Measurements from ENCODE around the gene CRYBG1.

Gene CRYBG1

DNA sequence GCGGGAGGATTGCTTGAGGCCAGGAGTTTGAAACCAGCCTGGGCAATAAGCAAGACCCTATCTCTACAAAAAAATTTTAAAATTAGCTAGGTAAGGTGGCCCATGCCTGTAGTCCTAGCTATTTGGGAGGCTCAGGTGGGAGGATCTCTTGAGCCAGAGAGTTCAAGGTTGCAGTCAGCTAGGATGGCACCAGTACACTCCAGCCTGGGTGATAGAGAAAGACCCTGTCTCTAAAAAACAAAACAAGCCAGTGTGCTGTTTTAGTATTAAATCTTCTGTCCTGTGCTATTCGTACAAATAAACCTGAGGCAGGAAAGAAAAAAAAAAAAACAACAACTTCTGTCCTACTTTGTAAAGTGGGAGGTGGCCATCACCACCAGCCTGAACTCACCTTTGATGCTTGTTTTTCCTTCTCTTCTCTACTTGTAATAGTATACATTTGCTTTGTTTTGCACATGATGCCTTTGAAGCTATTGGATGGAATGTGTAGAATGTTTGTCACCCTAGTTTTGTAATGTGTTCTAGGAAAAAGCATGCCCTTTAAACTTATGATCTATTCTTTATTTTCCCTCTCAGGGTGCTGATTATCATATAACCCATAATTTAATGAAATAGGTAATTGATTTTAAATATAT lies 102.5 kb downstream of the CRYBG1 start:
- no peak for DNase-seq

DNA sequence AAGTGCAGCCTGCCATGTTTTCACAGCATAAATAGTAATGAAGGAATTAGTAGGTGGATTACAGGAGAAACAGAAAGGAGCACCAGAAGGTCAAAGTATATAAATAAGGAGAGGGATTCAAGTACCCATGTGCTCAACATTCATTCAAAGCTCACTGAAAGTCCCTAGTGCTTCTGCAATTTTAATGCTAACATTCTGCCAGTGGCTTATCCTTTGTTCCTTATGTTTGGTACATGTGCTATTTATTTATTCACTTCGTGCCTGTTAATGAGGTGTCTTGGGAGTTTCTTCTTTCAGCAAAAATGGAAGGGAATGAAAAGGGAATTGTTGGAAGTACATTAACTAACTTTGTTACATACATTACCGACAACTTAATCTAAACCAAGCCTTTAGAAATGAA lies 105.7 kb downstream of the CRYBG1 start:
- DNase-seq, result no peak

DNA sequence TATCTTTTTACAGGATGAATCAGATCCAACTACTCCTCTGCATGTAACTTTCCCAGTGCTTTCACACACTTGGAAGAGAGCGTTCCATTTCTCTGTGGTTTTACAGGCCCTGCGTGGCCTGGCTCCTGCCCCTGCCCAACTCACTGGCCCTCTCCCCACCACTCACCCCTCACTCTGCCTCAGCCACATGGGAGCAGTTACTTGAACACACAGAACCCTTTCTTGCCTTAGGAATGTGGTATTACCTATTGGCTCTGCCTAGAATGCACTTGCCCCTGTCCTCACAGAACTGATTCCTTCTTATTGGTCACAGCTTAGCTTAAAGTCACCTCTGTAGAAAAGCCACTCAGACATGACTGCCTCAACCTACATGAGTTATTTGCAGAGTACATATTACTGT lies 108.4 kb downstream of the CRYBG1 start:
- no peak for DNase-seq

DNA sequence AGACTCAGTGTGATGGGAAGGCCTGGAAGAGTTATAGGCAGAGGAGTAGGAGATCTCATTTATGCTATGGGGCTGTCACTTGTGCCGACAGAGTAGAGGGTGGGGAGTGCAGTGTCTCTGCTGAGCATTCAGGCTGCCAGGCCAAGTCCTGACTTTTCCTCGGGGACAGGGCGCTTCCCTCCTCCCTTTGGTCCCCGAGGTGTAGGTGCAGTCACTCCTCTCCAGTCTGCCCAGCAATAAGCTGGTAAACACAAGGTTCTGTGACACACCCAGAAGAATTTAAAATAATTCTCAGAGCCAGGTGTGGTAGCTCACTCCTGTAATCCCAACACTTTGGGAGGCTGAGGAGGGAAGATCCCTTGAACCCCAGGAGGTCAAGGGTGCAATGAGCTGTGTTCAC lies 109.4 kb downstream of the CRYBG1 start:
- no peak for DNase-seq

DNA sequence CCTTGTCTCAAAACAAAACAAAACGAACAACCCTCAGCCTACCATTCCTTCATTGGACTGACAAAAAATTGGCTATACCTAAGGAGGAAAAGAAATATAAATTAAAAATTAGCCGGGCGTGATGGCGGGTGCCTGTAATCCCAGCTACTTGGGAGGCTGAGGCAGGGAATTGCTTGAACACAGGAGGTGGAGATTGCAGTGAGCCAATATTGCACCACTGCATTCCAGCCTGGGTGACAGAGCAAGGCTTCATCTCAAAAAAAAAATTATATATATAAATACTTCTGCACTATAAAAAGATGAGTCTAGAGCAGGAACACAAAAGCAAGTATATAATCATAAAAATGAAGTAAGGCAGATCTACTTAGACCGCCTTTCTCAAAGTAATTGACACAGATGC lies 109.8 kb downstream of the CRYBG1 start:
- no peak for DNase-seq

DNA sequence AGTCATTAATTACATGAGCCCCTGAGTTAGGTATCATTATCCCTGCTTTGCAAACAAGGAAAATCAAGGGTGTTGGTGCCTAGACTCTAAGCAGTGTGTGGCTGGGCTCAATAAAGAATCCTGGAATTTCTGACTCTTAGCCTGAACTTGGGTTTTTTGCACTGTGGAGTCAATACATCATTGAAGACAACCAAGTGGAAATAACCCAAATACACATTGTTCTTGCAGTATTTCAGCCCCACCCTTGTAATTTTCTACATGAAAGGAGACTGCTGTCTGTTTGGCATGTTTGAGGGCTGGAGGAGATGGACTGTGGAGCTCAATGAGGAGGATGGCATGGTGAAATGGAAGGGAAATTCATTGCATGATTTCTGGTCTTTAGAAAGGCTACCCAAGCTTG lies 110.3 kb downstream of the CRYBG1 start:
- no peak for DNase-seq

DNA sequence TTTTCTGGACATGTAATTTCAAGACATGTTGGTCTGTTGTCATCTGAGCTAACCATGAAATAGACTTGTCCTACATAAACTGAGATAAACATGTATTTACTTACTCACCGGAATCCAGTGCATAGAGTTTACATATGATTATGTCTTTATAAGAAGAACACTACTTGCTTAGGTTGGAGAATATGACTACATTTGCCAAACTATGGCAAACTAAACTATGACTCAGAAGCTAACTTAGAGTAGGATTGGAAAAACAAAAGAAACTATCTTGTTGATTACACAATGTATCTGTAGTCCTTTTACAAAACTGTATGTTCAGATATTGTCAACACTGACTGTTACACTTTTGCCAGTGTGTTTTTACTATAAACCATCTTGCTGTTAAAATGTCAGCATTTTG lies 113.3 kb downstream of the CRYBG1 start:
- DNase-seq, result no peak

DNA sequence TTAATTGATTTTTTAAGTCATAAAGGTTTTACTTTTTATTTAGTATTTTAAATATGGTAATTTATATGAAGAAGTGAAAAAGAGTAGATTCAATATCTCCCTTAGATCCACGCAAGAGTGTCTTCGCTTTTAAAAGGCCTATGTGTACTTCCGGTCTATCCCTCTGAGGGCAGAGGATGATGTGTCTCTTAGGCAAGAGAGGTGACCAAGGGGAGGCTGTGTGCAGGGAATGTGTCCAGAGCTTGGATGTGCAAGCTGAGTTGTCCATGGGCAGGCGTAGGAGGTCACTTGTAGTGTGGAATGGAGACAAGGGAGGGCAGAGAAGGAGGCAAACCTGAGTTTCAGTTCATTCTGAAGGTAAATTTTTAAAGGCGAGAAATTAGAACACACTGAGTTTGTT lies 113.9 kb downstream of the CRYBG1 start:
- no peak for DNase-seq

DNA sequence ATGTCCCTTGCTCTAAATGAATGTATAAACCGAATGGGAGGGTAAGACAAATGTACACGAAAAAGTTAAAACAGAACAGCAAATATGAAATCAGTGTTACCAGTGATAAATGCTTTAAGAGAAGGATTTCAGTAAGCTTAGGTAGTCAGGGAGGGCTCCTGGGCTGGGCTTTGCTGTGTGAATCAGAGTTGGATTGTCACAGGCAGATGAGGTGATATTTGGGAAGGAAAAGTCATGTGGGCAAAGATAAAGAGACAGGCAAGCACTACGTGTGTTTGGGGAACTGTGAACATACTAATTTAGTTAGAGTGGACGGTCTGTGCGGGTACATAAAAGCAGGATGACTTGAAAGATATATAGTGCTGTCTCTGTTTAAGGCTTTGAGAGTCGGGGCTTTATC lies 114.8 kb downstream of the CRYBG1 start:
- no peak for DNase-seq

DNA sequence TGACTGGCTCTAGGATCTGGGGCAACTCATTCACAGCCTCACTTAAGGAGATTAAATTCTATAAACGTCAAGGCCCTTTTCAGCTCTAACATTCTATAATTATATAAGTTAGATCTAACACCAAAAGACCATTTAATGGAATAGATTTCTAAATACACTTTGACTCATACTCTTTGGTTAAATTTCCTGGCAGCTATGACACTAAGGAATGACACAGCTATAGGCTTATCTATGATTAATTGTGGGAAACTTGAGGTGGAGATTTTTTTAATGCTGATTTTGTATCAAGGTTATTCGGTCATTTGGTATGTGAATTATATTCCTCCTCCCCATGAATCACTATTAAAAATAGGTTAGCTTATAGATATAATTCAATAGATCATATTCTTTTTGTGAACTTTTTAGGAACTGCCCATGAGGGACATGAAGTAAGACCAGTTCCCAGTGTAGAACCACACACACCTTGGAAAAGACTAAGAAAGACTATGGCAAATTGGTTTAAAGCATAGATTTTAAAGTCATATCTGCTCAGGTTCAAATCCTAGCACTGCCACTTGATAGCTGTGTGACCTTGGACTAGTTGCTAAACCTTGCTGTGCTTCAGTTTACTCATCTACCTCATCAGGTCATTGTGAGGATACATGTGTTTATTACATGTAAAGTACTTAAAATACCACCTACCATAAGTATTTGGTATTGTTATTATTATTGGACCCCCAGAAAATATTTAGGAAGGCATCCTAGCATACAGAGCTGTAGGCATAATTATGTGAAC lies 116.0 kb downstream of the CRYBG1 start:
- no peak for DNase-seq

DNA sequence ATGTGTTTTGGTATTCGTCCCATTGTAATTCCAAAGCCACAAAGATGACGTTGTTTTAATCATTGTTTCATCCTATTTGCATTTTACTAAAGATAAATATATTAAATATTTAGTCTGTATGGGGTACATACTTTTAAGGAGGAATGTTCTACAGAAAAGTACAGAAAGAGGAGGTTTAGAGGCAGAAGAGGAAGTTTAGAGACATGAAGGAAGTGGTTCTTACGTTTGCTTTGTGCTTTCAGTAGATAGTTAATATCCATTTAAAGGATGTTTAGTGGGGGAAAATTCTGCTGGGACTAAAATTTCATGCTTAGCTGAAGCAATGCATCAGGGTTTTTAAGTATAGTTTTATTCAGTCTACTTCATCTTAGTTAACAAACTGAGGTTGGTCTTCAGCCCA lies 116.6 kb downstream of the CRYBG1 start:
- DNase-seq, result no peak

DNA sequence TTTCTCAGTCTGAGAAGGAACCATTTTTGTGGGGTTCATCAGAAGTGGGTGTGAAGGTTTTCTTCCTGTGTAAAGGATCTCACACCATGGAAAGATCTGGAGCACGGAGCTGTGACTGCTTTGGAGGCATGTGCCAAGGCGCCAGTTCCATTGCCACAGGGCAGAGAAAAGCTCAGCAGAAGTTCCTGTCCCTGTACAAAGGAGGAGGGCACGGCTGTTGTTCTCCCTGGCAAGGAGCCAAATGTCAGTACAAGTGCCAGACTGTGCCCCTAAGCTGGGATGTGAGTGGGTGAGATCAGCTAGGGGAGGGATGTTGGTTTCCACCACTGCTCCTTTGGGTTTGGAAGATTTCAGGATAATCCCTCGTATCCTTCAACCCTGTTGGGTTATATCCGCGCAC lies 117.3 kb downstream of the CRYBG1 start:
- no peak for DNase-seq

DNA sequence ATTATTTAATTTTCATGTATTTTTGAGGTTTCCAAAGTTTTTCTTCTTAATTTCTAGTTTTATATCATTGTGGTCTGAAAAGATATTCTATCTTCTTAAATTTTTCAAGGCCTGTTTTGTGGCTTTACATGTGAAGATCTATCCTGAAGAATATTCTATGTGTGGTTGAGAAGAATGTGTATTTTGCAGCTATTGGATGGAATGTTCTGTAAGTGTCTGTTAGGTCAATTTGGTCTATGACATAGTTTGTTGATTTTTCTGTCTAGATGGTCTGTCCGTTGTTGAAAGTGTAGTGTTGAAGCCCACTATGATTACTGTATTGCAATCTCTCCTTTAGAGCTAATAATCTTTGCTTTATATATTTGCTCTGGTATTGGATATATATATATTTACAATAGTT lies 125.7 kb downstream of the CRYBG1 start:
- no peak for DNase-seq

DNA sequence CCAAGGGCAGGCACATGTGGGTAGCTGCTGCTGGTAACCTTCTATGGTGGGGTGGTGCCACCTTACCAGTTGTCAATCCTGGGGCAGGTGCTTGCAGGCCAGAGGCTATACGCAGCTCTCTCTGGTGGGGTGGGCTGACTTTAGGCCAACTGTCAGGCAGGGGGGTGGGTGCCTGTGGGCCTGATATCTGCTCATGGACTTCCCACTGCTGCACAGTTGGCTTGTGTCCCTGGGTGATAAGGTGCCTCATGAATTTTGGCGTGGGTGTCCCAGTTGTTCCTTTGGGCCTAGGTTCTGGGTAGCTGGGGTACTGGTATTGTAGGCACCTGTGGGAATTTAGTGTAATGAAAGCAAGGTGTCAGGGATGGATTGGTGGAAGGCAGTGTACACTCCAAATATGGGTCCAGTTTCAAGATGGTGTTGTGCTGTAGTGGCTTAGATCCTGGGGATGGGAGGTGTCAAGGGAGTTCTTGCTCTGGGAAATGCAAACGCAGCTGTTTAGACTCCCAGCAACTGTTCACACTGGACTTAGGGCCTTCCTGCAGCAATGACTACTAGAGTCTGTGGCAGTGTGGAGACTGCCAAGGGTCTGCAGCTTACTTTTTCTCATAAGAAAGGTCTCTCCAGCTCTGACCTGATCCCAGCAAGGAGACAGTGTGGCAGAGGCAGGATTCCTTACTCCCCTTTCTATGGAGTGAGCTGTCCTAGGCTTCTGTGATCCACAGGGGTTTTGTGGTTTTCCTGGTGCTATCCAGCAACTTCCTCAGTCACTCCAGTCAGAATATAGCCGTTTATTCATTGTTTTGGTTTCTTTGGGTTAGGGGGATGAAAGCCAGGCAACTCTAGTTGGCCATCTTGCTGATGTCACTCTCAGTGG lies 128.2 kb downstream of the CRYBG1 start:
- DNase-seq, result no peak

DNA sequence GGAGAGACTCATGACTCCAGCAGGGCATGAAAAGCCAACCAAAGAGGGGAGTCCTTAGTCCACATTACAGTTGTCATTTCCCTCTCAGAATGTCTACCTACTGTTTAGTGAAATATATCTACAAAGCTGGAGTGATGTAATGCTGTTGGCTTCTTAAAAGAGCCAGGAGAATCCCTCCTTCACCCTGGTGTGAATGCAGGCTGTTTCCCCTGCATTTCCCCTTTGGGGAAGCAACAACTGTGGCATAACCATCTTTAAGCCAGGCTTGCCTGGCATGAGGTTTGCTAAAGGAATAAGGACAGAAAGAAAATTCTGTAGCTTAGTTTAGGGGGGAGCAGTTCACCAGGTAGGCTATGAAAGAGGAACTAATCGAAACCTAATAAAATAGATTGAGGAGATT lies 129.5 kb downstream of the CRYBG1 start:
- DNase-seq, result no peak

DNA sequence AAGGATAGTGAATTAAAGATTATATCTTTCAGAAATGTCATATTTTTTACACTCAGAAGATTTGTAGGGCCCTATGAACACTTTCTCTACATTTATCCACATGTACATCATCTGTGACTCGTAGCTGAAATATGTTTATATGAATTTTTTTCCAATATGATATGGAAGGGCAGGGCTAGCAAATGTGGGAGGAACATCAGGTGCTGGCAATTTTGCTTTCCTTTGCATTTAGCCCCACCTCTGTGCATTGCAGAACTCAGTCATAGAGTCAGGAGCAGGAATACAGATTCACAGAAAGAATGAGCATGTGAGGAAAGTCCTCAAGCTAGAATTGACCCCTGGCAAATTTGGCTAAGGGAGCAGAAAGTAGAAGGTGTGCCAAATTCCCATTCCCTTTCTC lies 129.9 kb downstream of the CRYBG1 start:
- no peak for DNase-seq

DNA sequence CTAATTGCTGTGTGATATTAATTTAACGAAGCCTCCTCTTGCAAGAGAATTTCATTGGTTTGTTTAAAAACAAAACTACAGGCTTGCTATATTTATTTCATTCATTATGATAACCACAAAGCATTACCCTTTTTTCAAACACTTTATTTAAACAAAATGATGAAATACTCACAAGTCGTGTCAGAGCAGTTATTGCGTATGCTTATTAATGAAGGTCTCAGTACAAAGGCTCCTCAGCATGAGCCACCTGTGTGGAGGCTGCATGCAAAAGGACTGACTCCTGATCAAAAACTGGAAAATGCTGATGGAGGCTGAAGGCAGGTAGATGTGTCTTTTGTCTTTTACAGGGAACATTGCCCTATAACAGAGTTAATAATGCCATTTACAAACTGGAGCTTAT lies 130.5 kb downstream of the CRYBG1 start:
- DNase-seq, result no peak

DNA sequence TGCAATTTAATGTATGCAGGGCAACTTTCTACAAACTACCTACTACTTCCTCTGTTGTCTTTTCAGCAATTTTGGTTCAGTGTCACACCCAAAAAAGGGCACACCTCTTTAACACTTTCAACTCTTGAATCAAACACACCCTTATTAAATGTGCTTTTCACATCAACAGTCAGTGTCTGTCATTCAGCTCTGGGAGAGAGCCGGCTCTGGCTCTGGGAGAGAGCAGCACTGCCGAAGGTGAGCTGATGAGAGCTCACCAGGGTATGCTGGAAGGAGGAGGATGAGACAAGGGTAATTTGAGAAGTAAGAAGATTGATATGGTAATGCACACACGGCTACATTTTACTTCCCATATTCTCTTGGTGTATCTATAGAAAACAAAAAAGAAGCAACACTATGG lies 134.5 kb downstream of the CRYBG1 start:
- no peak for DNase-seq

DNA sequence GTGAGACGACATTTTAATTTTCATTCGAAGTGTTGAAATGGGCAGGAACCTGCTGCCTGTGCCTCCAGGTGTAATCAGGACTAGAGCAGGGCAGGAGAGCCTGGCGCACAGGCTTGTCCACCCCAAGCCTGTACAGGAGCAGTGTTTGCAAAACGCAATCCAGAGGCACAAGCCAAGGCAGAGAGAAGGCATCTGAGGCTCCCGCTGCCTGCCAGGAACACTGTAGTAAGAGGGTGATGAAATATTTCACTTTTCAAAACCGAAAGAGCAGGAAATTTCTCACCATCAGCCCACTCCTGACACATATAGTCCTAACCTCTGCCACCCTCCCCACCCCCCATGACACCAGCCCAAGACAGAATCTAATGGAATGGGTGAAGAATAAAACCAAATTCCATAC lies 136.3 kb downstream of the CRYBG1 start:
- no peak for DNase-seq

DNA sequence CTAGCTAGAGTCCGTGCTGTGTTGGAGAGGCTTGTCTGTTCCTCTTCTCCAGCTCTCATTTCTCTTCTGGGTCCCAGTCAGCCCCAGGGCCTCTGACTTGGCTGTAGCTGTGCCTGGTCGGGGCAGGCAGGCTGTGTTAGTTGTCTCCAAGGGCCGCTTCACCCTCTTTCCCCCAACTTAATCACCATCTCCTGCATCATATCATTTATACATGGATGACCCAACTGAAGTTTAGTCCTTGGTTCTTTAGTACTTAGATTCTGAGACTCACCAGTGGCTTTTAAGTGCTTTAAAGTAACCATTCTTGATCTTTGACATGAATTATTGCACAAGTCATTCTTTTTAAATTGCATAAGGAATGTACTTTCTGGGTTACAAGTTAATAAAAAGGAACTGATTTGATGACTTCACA lies 141.4 kb downstream of the CRYBG1 start:
- no peak for DNase-seq

DNA sequence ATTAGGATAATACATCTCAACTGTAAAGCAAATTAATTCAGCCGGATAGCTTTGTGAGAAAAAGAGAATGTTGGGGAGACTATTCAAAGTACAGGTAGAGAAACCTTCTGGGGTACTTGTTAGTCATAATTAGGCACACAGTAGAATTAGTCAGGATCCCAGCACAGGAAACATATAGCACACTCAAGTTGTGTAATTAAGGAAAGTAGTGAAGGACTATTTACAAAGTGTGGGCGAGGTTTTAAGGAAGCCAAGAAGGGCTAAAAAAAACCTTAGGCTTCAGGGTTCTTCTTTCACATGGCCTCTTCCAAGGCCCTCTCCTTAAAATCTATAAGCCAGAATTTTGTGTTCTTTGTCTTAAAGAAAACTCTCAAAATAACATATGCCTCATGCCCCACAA lies 142.0 kb downstream of the CRYBG1 start:
- DNase-seq, result no peak

DNA sequence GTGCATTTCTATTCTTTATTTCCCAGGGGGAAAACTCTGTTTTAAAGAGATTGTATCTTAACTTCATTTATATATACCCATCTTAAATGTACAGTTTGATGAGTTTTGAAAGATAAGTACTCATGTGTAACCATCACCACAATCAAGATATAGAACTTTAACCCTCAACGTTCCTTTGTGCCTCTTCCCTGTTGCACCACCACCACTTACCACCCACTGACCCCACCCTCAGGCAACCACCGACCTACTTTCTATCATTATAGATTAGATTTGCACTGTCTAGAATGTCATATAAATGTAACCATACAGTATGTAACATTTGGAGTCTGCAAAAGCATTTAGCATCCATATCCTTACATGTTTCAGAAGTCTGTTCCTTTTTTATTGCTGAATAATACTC lies 147.8 kb downstream of the CRYBG1 start:
- DNase-seq, result no peak

DNA sequence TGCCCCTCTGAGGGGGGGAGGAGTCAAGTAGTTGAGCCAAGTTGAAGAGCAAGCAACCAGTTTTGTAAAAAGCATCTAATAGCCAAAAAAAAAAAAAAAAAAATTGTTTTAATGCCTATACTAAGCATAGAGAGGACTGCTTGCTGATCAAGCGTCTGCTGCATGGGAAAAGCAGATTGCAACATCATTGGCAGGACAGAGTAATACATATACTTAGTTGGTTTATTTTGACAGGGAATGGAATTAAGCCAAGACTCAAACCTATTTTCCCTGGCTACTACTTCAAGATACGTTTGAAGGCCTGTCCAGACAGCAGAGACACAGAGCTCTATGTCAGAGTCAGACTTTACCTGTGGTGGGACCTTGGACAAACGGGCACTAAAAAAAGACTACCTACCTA lies 148.3 kb downstream of the CRYBG1 start:
- DNase-seq, result no peak
